Fibroblast of lung (primary cell): ENCODE data around the gene OR51A7. TPM values are rescaled to one million over a fixed set of nuclear protein-coding genes. Genes with fewer than 3 reads are reported as not detected.

Source experiments
- DNase-seq, 2 donors: peaks; one replicate each; pipeline versions ENCODE4 v3.0.0 to v3.0.0-alpha.2; 2010; ENCODE audit warnings: low read depth in 2 of 2
- H2AFZ ChIP-seq: 2 replicates; pipeline ENCODE4 v1.5.1; 2012; ENCODE audit warnings: low read length, control low read depth, inconsistent platforms
- H3K27ac ChIP-seq: 2 replicates; pipeline ENCODE4 v1.5.1; 2011; ENCODE audit warnings: low read length, control low read depth; ENCODE audit not compliant: insufficient read depth
- H3K27me3 ChIP-seq: 2 replicates; pipeline ENCODE4 v1.5.1; 2011; ENCODE audit warnings: mild to moderate bottlenecking, low read length; ENCODE audit not compliant: control insufficient read depth, insufficient read depth
- H3K36me3 ChIP-seq: 2 replicates; pipeline ENCODE4 v1.5.1; 2011; ENCODE audit warnings: low read length; ENCODE audit not compliant: control insufficient read depth, insufficient read depth
- H3K4me1 ChIP-seq: 2 replicates; pipeline ENCODE4 v1.5.1; 2011; ENCODE audit warnings: low read length; ENCODE audit not compliant: control insufficient read depth, insufficient read depth; ENCODE audit errors: extremely low read depth
- H3K4me2 ChIP-seq: 2 replicates; pipeline ENCODE4 v1.5.1; 2011; ENCODE audit warnings: low read length, control low read depth; ENCODE audit not compliant: insufficient read depth; ENCODE audit errors: extremely low read depth
- H3K4me3 ChIP-seq, 4 experiments: fragments of 200-600 bp in 1 of 4; sonication (generic) in 1 of 4; replicated peaks in 1 of 4; 2 replicates each; pipeline ENCODE4 v1.5.1; 2011 to 2016; ENCODE audit warnings: low read length in 4 of 4, low read depth in 3 of 4, mild to moderate bottlenecking in 3 of 4, control low read depth in 2 of 4, inconsistent platforms in 1 of 4, mixed read lengths in 1 of 4; ENCODE audit not compliant: insufficient read depth in 1 of 4; ENCODE audit errors: control extremely low read depth in 1 of 4
- H3K79me2 ChIP-seq: 2 replicates; pipeline ENCODE4 v1.5.1; 2012; ENCODE audit warnings: mild to moderate bottlenecking, low read length, inconsistent platforms; ENCODE audit not compliant: control insufficient read depth, insufficient read depth
- H3K9ac ChIP-seq: 2 replicates; pipeline ENCODE4 v1.5.1; 2011; ENCODE audit warnings: mild to moderate bottlenecking, low read length, control low read depth; ENCODE audit not compliant: insufficient read depth
- H3K9me3 ChIP-seq: 2 replicates; pipeline ENCODE4 v1.5.1; 2012; ENCODE audit warnings: low read depth, low read length; ENCODE audit not compliant: control insufficient read depth, insufficient read depth
- H4K20me1 ChIP-seq: 2 replicates; pipeline ENCODE4 v1.5.1; 2011; ENCODE audit warnings: low read length; ENCODE audit not compliant: control insufficient read depth, insufficient read depth; ENCODE audit errors: extremely low read depth
- CTCF ChIP-seq, 2 donors: IDR thresholded peaks in 1 of 2; conservative IDR thresholded peaks in 1 of 2; 1 replicate in 1 of 2; 2 replicates in 1 of 2; pipeline ENCODE4 v1.5.1; 2011 to 2012; ENCODE audit warnings: low read length in 2 of 2, control low read depth in 1 of 2, inconsistent platforms in 1 of 2, low read depth in 1 of 2, mild to moderate bottlenecking in 1 of 2
- polyA plus RNA-seq, 2 donors: library from polyadenylated mRNA; depleted of rRNA in 1 of 2; stranded (reverse) in 1 of 2; unstranded in 1 of 2; fragments of >200 nt; gene quantifications; 2 replicates each; pipeline ENCODE4 v1.2.1, GENCODE V29; 2011 to 2012; ENCODE audit warnings: missing spikeins in 1 of 2
- total RNA-seq: library from RNA; depleted of rRNA; stranded (reverse); fragments of >200 nt; gene quantifications from 2 replicates; pipeline ENCODE4 v1.2.1, GENCODE V29; 2014

Gene OR51A7
- total and polyA plus RNA-seq, 2 donors (not counting 1 experiment from before 2014, with no cell fraction given) = not detected

- H3K9me3 ChIP-seq = no peaks in the 10 kb centered on the region
- no peak overlapping the region for H3K27ac ChIP-seq
- H3K9ac ChIP-seq = no peak overlapping the region
- no peak overlapping the region for H3K4me3 ChIP-seq
- H3K79me2 ChIP-seq = no peaks in the 10 kb centered on the region
- no peaks in the 10 kb centered on the region for H3K27me3 ChIP-seq
- DNase-seq = no peak
- no peaks in the 10 kb centered on the region for H3K4me1 ChIP-seq
- no peak for TF ChIP-seq CTCF (conservative IDR thresholded peaks at IDR 0.05 in 1 of 2, IDR thresholded peaks at IDR 0.05 in 1 of 2; ENCODE audit: low read depth in 1 of 2, low read length in 2 of 2)
- H3K4me2 ChIP-seq = no peak overlapping the region
- H3K36me3 ChIP-seq = no peaks in the 10 kb centered on the region
- no peaks in the 10 kb centered on the region for H4K20me1 ChIP-seq
- H2AFZ ChIP-seq = no peak overlapping the region
These were observed 53.8 kb downstream of the OR51A7 start for GRCh38 chr11:4957396-4957795.

Other genes starting within 250 kb of the OR51A7 start
- gene OR51E2, start 205.9 kb upstream of the OR51A7 start, total RNA-seq = not detected in 2 replicates
- 0.02 TPM in 1 of 2 replicates, not detected in the other for gene OR51E2, start 205.9 kb upstream of the OR51A7 start, polyA plus RNA-seq
- gene MMP26, start 199.0 kb upstream of the OR51A7 start, total RNA-seq = not detected in 2 replicates
- not detected in 2 replicates for gene MMP26, start 199.0 kb upstream of the OR51A7 start, polyA plus RNA-seq
- not detected in 2 replicates for gene OR51F1, start 133.8 kb upstream of the OR51A7 start, total RNA-seq
- gene OR51F1, start 133.8 kb upstream of the OR51A7 start, polyA plus RNA-seq = not detected in 2 replicates
- not detected in 2 replicates for gene OR52R1, start 99.4 kb upstream of the OR51A7 start, total RNA-seq
- not detected in 2 replicates for gene OR52R1, start 99.4 kb upstream of the OR51A7 start, polyA plus RNA-seq
- not detected in 2 replicates for gene OR51F2, start 82.5 kb upstream of the OR51A7 start, total RNA-seq
- gene OR51F2, start 82.5 kb upstream of the OR51A7 start, polyA plus RNA-seq = not detected in 2 replicates
- not detected in 2 replicates for gene OR51S1, start 54.6 kb upstream of the OR51A7 start, total RNA-seq
- not detected in 2 replicates for gene OR51S1, start 54.6 kb upstream of the OR51A7 start, polyA plus RNA-seq
- not detected in 2 replicates for gene OR51T1, start 21.9 kb upstream of the OR51A7 start, total RNA-seq
- not detected in 2 replicates for gene OR51T1, start 21.9 kb upstream of the OR51A7 start, polyA plus RNA-seq
- not detected in 2 replicates for gene OR51G2, start 15.6 kb downstream of the OR51A7 start, total RNA-seq
- not detected in 2 replicates for gene OR51G2, start 15.6 kb downstream of the OR51A7 start, polyA plus RNA-seq
- gene OR51G1, start 20.6 kb downstream of the OR51A7 start, total RNA-seq = not detected in 2 replicates
- not detected in 2 replicates for gene OR51G1, start 20.6 kb downstream of the OR51A7 start, polyA plus RNA-seq
- not detected in 2 replicates for gene OR51A4, start 43.8 kb downstream of the OR51A7 start, total RNA-seq
- not detected in 2 replicates for gene OR51A4, start 43.8 kb downstream of the OR51A7 start, polyA plus RNA-seq
- gene OR51A2, start 51.9 kb downstream of the OR51A7 start, total RNA-seq = not detected in 2 replicates
- not detected in 2 replicates for gene OR51A2, start 51.9 kb downstream of the OR51A7 start, polyA plus RNA-seq
- gene OR51L1, start 91.1 kb downstream of the OR51A7 start, total RNA-seq = not detected in 2 replicates
- gene OR51L1, start 91.1 kb downstream of the OR51A7 start, polyA plus RNA-seq = not detected in 2 replicates
- gene OR52J3, start 142.7 kb downstream of the OR51A7 start, total RNA-seq = not detected in 2 replicates
- not detected in 2 replicates for gene OR52J3, start 142.7 kb downstream of the OR51A7 start, polyA plus RNA-seq
- gene OR52E2, start 155.8 kb downstream of the OR51A7 start, total RNA-seq = not detected in 2 replicates
- gene OR52E2, start 155.8 kb downstream of the OR51A7 start, polyA plus RNA-seq = not detected in 2 replicates
- gene OR52E1, start 165.8 kb downstream of the OR51A7 start, total RNA-seq = not detected in 2 replicates
- gene OR52E1, start 165.8 kb downstream of the OR51A7 start, polyA plus RNA-seq = not detected in 2 replicates
- not detected in 2 replicates for gene OR52A5, start 234.6 kb downstream of the OR51A7 start, total RNA-seq
- not detected in 2 replicates for gene OR52A5, start 234.6 kb downstream of the OR51A7 start, polyA plus RNA-seq